HG02970 (cell line): ENCODE results near the gene NCKAP1.

Experiments
- ATAC-seq: cut with Tn5 transposase; IDR thresholded peaks from one replicate; pipeline ENCODE4 v1.9.1; 2021; ENCODE audit warnings: mild to moderate bottlenecking, moderate library complexity, moderate number of reproducible peaks; ENCODE audit not compliant: unreplicated experiment, low FRiP score

The NCKAP1 gene

DNA sequence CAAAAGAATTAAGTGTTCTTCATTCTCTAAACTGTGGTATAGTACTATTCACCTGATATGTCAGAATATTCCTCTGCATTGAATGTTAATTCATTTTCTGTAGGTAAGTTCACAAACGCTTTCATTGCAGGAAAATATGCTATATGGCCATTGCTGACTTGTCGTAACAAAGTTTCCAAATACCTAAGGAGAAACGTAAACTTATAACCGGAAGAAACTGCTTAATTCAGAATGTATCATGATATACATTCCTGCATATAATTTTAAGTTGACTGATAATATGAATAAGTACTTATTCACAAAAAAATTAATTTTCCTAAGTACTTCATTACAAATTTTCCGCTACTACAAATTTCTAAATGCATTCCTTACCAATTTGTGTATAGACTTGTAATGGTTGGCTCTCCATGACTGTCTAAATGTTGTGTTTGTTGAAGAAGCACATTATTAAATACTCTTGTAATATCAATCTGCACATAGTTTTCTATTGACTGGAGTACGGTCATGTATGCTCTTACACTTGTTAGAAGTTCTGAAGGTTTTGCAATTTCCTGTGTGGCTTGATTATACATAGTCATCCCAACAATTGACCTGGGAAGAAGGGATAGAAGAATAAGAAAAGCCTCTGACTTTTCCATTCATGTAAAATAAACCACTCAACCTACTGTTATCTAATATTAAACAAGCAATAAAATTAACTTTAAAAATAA is 85.4 kb downstream of the NCKAP1 start:
- no peak for ATAC-seq

DNA sequence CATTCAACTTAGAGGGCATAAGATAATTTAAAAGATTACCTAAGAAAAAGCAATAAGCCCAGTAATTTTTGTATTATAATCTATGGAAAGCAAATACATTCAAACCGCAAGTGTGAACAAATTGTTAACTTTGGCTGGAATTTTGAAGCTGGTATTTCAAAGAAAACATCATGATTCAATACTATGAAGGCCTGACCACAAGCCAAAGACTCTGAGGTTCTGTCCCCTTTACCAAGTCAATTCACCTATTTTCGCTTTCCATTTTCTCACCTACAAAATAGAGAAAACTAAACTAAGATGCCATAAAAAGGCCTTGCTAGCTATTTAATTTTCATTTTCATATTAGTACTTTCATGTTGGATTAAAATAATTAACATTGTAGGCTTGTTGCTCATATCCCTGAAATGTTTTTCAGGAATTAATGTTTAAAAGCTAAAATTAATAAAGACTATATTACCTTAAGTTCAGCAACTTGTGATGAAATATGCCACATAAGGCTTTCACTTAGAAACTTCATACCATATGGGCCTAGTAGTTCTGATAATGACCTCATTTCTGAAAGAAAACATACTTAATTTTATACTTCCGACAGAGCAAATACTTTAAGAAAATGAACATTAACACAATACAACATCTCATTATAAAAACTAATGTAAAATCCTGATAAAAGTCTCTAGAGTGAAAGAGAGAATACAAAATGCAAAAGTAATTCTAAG is 86.2 kb downstream of the NCKAP1 start:
- ATAC-seq, result no peak

DNA sequence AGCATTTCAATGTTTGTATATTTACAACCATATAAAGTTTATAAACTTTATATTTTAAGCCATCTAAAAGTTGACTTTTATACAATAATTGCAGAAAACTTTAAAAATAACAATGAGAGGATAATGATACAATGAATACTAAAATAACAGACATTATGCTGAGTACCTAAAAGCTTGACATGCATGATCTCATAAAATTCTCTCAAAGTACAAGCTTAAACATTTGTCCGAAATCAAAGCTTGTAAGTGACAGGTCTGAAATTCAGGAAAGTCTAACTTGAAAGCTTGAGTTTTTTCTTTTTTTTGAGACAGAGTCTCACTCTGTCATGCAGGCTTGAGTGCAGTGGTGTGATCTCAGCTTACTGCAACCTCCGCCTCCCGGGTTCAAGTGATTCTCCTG is 87.7 kb downstream of the NCKAP1 start:
- no peak for ATAC-seq

DNA sequence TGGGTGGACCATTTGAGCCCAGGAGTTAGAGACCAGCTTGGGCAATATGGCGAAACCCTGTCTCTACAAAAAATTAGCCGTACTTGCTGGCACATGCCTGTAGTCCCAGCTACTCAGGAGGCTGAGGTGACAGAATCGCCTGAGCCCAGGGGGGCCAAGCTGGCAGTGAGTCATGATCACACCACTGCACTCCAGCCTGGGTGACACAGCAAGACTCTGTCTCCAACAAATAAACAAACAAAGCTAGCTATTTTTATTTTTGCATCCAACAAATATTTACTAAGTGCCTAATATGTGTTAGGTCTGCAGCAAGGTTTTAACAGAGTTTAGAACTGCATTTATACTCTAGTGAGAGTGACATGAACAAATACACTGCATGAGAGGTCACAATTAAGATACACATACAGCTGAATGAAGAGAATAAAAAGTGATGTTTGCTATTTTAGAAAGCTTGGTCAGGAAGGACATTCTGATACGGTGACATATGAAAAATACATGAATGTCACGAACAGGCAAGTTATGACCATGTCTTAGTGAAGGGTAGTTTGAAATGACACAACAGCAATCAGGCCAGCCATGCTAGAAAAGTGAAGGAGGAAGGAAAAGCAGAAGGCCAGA is 88.6 kb downstream of the NCKAP1 start:
- no peak for ATAC-seq

DNA sequence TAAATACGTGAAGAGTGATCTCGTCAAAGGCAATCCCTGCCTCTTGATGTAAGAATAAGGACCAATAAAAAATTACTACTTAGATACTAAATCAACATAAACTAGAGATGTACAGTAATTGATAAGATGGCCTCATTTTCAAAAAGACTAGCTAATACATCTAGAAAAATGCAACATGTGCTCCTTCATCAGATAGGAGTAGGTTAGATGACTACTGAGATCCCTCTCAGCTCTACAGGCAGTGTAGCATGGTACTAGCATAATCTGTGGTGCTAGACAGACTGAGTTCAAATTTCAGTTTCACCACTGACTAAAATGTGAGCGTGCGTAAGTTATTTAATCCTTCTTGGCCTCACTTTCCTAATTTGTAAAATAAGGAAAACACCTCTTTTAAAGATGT is 89.2 kb downstream of the NCKAP1 start:
- no peak for ATAC-seq

DNA sequence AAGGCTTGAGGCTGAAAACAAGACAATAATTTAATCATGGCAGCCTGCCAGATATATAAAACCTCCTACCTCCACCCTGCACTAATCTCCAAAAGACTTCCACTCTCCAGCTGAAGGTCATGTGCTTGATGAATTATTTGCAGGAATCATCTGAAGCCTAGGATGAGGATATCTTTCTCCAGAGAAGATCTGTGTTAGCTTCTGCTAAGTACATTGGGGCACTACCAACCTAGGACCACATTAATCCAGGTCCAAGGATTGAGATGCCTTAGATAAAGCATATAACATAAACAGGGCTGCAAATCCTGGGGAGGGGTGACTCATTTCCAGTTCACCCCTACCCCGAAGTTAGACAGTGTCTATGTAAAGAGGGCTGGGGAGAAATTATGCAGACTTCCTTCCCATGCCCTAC is 91.3 kb downstream of the NCKAP1 start:
- ATAC-seq, result no peak

DNA sequence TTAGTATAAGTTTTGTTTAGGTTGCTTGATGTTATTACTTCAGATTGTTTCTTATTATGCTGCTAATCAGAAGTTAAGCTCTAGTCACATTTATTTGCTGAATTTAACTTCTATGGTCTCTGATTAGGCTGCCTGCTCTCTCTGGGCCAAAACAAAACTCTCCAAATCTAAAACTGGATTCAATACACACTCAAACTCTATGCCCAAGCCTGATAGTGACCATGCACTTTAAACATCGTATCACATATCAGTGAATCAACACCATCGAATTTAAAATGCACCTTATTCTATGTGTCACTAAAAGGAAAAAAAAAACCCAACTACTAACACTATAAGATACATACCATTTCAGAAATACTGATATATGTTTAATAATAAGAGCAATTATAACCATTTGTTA is 94.9 kb downstream of the NCKAP1 start:
- no peak for ATAC-seq

DNA sequence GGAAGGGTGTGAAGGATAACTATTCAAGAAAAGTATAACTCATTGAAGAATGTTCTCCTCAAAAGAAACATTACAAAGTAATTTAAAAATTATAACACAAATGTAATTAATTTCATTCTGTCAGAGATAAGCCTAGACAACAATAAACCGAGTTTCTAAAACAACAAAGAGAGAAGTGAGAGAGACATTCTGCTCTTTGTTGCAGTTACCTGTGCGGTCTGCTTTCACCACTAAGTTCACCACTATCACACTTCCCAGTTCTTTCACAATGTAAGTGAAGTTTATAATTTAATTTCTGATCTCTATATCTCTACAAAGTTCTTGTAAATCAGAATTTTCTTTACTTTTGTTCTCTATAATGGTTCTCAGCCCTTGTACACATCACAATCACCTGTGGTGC is 95.5 kb downstream of the NCKAP1 start:
- no peak for ATAC-seq

DNA sequence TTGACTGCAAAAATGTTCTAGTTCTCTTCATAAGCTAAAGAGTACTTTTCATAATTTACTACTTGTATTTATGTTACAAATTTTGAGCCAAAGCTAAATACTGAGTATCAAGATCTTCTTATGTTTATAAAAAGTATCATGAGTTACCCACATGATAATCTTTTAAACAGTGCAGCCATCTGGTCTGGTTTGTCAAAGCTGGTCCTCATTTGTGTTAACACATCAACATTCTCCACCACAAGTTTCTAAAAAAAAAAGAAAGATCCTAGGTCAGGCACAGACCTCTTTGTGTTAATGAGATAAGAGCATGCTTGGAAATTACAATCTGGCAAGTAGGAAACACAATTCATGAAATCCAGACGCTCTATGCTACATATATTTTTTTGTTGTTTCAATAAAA is 96.3 kb downstream of the NCKAP1 start:
- ATAC-seq, result no peak

DNA sequence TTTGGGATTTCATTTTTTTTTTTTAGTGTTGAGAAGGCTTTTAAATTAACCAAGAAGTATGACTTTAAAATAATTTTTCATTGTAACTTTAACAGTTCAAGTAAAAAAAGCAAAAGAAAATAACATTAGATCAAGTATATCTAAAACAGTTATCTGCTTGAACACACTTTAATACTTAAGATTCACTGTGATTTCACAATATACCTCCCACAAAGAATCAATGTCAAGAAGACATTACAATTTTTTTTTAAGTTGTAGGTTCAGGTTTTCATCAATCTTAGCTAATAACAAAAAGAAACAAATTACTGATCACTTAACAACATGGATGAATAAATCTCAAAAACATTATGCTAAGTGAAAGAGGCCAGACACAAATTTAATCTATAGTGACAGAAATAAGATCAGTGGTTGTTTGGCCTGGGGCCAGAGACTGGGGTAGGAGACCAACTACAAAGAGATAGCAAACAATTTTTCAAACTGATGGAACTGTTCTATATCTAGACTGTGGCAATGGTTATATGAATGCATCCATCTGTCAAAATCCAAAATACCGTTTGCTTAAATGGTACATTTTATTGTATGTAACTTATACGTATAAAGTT is 97.0 kb downstream of the NCKAP1 start:
- ATAC-seq, result no peak

DNA sequence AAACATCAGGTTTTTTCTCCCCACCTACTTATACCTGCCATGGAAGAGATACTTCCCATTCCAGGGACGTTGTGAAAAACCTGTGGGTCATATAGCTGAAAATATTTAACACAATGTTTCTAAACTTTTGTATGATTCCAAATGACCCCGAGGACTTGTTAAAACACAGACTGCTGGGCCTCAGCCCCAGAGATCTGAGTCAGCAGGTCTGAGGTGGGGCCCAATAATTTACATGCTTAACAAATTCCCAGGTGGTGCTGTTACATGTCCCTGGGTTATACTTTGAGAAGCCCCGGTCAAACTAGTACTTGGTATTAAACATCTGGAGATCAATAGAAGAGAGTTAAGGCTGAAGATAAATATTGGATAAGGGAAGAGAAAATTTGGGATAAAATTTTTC is 100.4 kb downstream of the NCKAP1 start:
- ATAC-seq, result no peak

DNA sequence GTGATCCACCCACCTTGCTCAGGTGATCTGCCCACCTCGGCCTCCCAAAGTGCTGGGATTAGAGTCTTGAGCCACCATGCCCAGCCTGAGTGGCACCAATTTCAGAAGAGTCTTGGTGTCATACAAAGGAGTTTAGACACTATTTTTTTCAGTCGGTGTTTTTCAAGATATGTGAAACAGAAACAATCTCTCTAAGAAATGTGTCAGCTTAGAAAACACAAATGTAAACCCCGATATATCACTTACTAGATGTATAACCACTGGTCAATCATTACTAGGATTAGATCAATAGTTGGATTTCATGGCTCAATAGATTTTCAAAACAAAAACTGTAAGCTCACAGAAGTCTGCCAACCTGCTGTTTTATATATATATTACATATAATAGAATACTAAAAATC is 104.6 kb downstream of the NCKAP1 start:
- ATAC-seq, result peak; percentile 74

DNA sequence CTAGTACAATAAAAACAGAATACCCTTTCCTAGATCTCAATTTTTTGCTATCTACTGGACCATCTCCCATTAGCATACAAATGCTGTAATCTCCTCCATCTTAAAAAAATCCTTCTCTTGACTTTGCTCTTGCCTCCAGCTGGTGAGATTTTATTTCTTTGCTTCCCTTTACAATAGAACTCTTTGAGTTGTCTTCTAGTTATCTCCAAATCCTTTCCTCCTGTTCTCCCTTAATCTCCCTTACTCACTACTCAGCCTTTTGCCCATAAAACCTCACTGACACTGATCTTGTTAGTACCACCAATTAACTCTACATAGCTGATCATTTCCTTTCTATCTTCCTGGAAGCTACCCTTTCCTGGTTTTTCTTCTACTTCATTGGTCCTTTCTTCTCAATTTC is 108.3 kb downstream of the NCKAP1 start:
- ATAC-seq, result no peak

DNA sequence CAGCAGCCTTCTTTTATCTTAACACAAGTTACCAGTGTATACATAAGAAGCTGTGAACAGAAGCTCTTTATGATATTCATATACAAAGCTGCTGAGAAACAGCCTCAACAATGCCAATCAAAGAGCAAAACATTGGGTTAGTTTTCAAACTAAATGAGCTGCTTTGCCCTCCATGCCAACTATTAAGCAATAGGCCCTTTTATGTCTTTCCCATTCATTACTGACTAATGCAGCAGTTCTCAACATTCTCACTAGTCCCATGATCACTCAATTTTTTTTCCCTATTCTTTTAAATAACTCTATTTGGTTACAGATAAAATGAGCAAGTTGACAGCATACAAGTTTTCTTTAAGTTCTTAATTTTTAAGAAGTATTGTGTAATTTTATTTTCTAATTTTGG is 114.0 kb downstream of the NCKAP1 start:
- ATAC-seq, result no peak

DNA sequence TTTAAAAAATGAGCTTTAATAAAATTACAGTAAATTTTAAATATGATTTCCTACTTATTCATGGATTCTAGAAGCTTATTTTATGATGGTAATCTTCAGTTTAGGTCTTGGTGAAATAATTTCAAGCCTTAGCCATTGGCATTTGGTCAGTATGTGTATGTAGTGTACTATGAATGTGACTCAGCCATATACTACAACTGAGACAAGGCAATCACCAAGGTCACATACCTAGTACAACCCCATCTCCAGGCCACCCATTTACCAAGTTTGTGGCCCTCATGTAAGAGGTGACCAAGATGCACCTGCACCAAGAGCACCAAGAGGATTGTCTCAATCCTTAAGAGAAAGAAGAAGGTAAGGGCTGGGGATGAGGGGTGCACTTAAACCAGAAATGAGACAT is 117.0 kb downstream of the NCKAP1 start:
- no peak for ATAC-seq

DNA sequence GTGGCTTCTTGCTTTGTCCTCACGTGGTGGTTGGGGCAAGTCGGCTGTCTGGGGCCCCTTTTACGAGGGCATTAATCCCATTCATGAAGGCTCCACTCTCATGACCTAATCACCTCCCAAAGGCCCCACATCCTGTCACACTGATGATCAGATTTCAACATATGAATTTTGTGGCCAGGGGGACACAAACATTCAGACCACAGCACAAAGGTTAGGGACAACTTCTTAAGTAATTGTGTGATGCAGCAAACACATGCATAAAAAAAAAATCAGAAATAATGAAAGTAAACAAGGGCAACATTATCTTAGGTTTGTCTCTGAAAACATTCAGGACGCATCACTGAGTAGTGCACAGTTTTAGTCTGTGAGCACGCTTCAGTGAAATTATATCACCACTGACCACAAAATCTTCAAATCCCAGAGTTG is 117.6 kb downstream of the NCKAP1 start:
- no peak for ATAC-seq

DNA sequence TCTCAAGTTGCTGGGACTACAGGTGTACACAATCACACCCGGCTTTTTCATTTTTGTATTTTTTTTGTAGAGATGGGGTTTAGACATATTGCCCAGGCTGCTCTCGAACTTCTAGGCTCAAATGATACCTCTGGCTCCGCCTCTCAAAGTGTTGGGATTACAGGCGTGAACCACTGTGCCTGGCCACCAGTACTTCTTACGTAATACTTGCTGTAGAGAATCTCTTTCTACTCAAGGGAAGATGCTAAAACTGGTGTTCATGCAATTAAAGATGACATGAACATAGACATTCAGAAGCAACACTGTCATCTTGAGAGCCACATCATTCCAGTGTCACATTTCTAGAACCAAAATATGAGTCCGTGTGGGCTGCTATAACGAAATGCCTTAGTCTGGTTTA is 118.2 kb downstream of the NCKAP1 start:
- no peak for ATAC-seq

DNA sequence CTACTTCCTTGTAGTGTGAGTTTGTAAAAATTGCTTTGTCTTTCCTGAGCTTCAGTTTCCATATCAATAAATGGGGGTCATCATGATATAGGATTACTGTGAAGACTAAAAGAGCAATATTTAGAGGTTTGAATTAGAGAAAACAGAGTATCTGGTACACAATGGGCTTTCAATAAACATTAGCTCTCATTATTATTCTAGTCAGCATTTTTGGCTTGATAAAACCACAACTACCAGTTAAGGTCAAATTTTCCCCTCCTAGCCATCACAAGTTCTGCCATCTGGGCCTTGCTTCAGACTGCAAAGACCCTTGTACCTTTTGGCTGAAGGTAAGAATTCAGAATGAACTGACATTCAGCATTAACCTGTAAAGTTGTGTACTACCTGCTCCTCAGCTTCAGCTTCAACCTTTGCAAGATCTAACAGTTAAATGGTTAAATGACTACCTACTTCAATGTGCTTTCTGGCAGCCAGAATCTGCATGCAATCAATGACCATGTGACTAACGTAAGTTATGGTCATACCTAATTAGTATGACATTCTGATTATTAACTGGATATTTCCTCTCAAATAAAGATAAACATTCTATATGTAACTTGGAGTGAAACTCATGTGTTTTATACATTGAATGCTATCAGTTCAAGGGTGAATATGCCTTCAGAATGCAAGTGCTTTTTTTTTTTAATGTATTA is 119.2 kb downstream of the NCKAP1 start:
- no peak for ATAC-seq

DNA sequence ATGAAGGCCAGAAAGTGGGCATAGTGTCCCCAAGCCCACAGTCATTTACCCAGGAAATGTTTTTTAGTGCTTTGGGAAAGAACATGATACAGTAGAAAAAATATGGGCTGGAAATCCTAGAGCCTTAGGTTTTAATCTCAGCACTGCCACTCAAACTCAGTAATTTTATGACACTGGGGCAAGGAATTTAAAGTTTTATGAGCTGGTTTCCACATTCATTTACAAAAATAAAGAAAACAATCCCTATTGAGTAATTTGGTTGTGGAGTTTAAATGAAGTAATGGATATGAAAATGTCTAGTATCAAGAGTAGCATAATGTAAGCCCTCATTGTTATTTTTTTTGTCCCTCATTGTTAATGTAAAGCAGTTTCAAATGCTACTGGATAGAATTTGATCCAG is 120.3 kb downstream of the NCKAP1 start:
- no peak for ATAC-seq

DNA sequence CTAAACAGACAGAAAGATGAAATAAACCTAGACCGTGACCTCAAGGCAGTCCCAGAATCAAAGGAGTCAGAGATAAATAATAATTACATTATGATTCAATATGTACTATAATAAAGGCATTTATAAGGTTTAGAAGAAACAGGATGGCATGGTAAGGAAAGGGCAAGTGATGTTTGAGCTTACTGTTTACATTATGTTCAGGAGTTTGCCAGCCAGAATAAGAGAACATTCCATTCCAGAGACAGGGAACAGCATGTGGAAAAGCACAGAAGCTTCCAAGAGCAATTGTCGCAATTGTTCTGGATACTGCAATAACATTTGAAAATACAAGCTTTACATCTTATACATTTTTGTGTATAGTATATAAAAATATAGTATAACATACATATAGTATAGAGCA is 121.8 kb downstream of the NCKAP1 start:
- ATAC-seq, result no peak
